Keratinocyte (primary cell): Measurements from ENCODE around the gene SLC66A1.

Experiments
- CTCF ChIP-seq, 3 experiments: IDR thresholded peaks in 1 of 3; conservative IDR thresholded peaks in 1 of 3; optimal IDR thresholded peaks in 1 of 3; 2 replicates in 2 of 3; 3 replicates in 1 of 3; pipeline versions ENCODE3 to v1.5.1; 2011; ENCODE audit warnings: low read length in 3 of 3, mild to moderate bottlenecking in 3 of 3, moderate library complexity in 2 of 3, control low read depth in 1 of 3, inconsistent platforms in 1 of 3; ENCODE audit not compliant: insufficient read depth in 2 of 3; ENCODE audit errors: extremely low read depth in 1 of 3
- EZH2 ChIP-seq: IDR thresholded peaks from one replicate; pipeline ENCODE4 v1.6.1; 2012; ENCODE audit warnings: inconsistent platforms, mild to moderate bottlenecking, low read length, moderate library complexity

- TF ChIP-seq CTCF (optimal IDR thresholded peaks at IDR 0.05 in 1 of 3, IDR thresholded peaks at IDR 0.05 in 1 of 3, conservative IDR thresholded peaks at IDR 0.05 in 1 of 3; ENCODE audit: extremely low read depth in 1 of 3, insufficient read depth in 2 of 3, low read length in 3 of 3) (no peak), EZH2 (no peak)
Measured at GRCh38 chr1:19349999-19350398, 37.9 kb downstream of the SLC66A1 start.
